Measurements from ENCODE around the gene ZCWPW2. TPM values are rescaled to one million over a fixed set of nuclear protein-coding genes. Genes with fewer than 3 reads are reported as not detected.

Gene ZCWPW2
- polyA plus RNA-seq, 3 donors: 0.07 to 0.41 (median 0.35) TPM

GRCh38 chr3:28542351-28542750 lies 193.8 kb downstream of the ZCWPW2 start:
- Histone ChIP-seq H3K36me3 (replicated peaks in 1 of 2; ENCODE audit: control insufficient read depth in 1 of 2, insufficient read depth in 2 of 2, low read length in 2 of 2) (no peaks in the 10 kb centered on the region), H3K4me1 (ENCODE audit: control insufficient read depth in 1 of 2, insufficient read depth in 2 of 2, low read length in 2 of 2) (no peaks in the 10 kb centered on the region), H3K79me2 (ENCODE audit: insufficient read depth, low read length) (no peaks in the 10 kb centered on the region), H3K27me3 (ENCODE audit: control insufficient read depth in 2 of 2, insufficient read depth in 2 of 2, low read length in 2 of 2) (no peaks in the 10 kb centered on the region), H3K4me3 (replicated peaks in 1 of 3; ENCODE audit: low read depth in 2 of 3, low read length in 3 of 3) (no peak overlapping the region), H3K4me2 (replicated peaks; ENCODE audit: extremely low read depth, low read length, poor library complexity, severe bottlenecking) (no peak overlapping the region), H2AFZ (ENCODE audit: insufficient read depth, low read depth, low read length, poor library complexity, severe bottlenecking) (no peak overlapping the region), H3K9me3 (replicated peaks in 1 of 2; ENCODE audit: control insufficient read depth in 1 of 2, insufficient read depth in 1 of 2, low read length in 2 of 2) (peaks cover 17 to 55% of the 10 kb centered on the region in 2 donors), H3K27ac (ENCODE audit: low read depth in 1 of 2, low read length in 2 of 2) (no peak overlapping the region), H3K9ac (ENCODE audit: insufficient read depth, low read length, poor library complexity, severe bottlenecking) (no peak overlapping the region), H4K20me1 (ENCODE audit: insufficient read depth, low read length) (no peaks in the 10 kb centered on the region)
- H3K4me3 Mint-ChIP-seq: no peak overlapping the region
- no peak overlapping the region for H3K27ac Mint-ChIP-seq
- DNase-seq: no peak
- no peaks in the 10 kb centered on the region for H3K36me3 Mint-ChIP-seq
- no peak for TF ChIP-seq CTCF (IDR thresholded peaks at IDR 0.05)
- H3K27me3 Mint-ChIP-seq (ENCODE audit: low read depth in 3 of 3): peaks cover 0 to 2% (median 0%) of the 10 kb centered on the region in 3 donors
- H3K9me3 Mint-ChIP-seq: peaks cover 13 to 39% (median 20%) of the 10 kb centered on the region in 7 donors
- intact Hi-C loops (cut with micrococcal nuclease): no loop called here
- WGBS (ENCODE audit: insufficient coverage): 20% methylated on average over 1 of the region's 1 CpG
- no peaks in the 10 kb centered on the region for H3K4me1 Mint-ChIP-seq

- H3K27me3 ChIP-seq (ENCODE audit: control insufficient read depth in 2 of 2, insufficient read depth in 2 of 2, low read length in 2 of 2): no peaks in the 10 kb centered on the region
- WGBS (ENCODE audit: insufficient coverage): 92% methylated on average over 3 of the region's 3 CpGs
- H3K27ac Mint-ChIP-seq: no peak overlapping the region
- H3K79me2 ChIP-seq (ENCODE audit: insufficient read depth, low read length): no peaks in the 10 kb centered on the region
- no peak overlapping the region for H3K9ac ChIP-seq (ENCODE audit: insufficient read depth, low read length, poor library complexity, severe bottlenecking)
- no peak overlapping the region for H3K4me3 ChIP-seq (replicated peaks in 1 of 3; ENCODE audit: low read depth in 2 of 3, low read length in 3 of 3)
- H3K9me3 Mint-ChIP-seq: peaks cover 9 to 35% (median 19%) of the 10 kb centered on the region in 7 donors
- intact Hi-C loops (cut with micrococcal nuclease): no loop called here
- peaks cover 0 to 2% (median 0%) of the 10 kb centered on the region in 3 donors for H3K27me3 Mint-ChIP-seq (ENCODE audit: low read depth in 3 of 3)
- no peak overlapping the region for H3K27ac ChIP-seq (ENCODE audit: low read depth in 1 of 2, low read length in 2 of 2)
- peaks cover 14 to 58% of the 10 kb centered on the region in 2 donors for H3K9me3 ChIP-seq (replicated peaks in 1 of 2; ENCODE audit: control insufficient read depth in 1 of 2, insufficient read depth in 1 of 2, low read length in 2 of 2)
- H3K36me3 ChIP-seq (replicated peaks in 1 of 2; ENCODE audit: control insufficient read depth in 1 of 2, insufficient read depth in 2 of 2, low read length in 2 of 2): no peaks in the 10 kb centered on the region
- H3K4me3 Mint-ChIP-seq: no peak overlapping the region
- no peak for DNase-seq
- no peak overlapping the region for H2AFZ ChIP-seq (ENCODE audit: insufficient read depth, low read depth, low read length, poor library complexity, severe bottlenecking)
- H3K4me2 ChIP-seq (replicated peaks; ENCODE audit: extremely low read depth, low read length, poor library complexity, severe bottlenecking): no peak overlapping the region
- H3K36me3 Mint-ChIP-seq: no peaks in the 10 kb centered on the region
- TF ChIP-seq CTCF (IDR thresholded peaks at IDR 0.05): no peak
- no peaks in the 10 kb centered on the region for H3K4me1 ChIP-seq (ENCODE audit: control insufficient read depth in 1 of 2, insufficient read depth in 2 of 2, low read length in 2 of 2)
- no peaks in the 10 kb centered on the region for H4K20me1 ChIP-seq (ENCODE audit: insufficient read depth, low read length)
- no peaks in the 10 kb centered on the region for H3K4me1 Mint-ChIP-seq
Observed at GRCh38 chr3:28544236-28544635, 195.7 kb downstream of the ZCWPW2 start.

Data from CD14-positive monocyte (primary cell).